Measurements from ENCODE around the gene ZNRD2. TPM values are rescaled to one million over a fixed set of nuclear protein-coding genes. Genes with fewer than 3 reads are reported as not detected.

Gene ZNRD2
- polyA plus RNA-seq, 3 donors: 48.5 to 65.1 (median 56.2) TPM

GRCh38 chr11:65588199-65589054, 18.1 kb downstream of the ZNRD2 start:
- H3K4me3 Mint-ChIP-seq: peak overlapping the region; percentile 73 to 87
- H3K27me3 Mint-ChIP-seq (ENCODE audit: low read depth in 3 of 3): no peaks in the 10 kb centered on the region
- Histone ChIP-seq H3K79me2 (ENCODE audit: insufficient read depth, low read length) (peaks cover 60% of the 10 kb centered on the region), H2AFZ (ENCODE audit: insufficient read depth, low read depth, low read length, poor library complexity, severe bottlenecking) (peak overlapping the region; percentile 37), H3K9ac (ENCODE audit: insufficient read depth, low read length, poor library complexity, severe bottlenecking) (peak overlapping the region; percentile 51), H3K4me2 (replicated peaks; ENCODE audit: extremely low read depth, low read length, poor library complexity, severe bottlenecking) (peak overlapping the region; percentile 82), H3K27me3 (ENCODE audit: control insufficient read depth in 2 of 2, insufficient read depth in 2 of 2, low read length in 2 of 2) (no peaks in the 10 kb centered on the region), H3K9me3 (replicated peaks in 1 of 2; ENCODE audit: control insufficient read depth in 1 of 2, insufficient read depth in 1 of 2, low read length in 2 of 2) (no peaks in the 10 kb centered on the region), H3K4me1 (ENCODE audit: control insufficient read depth in 1 of 2, insufficient read depth in 2 of 2, low read length in 2 of 2) (peaks cover 44 to 63% of the 10 kb centered on the region in 2 donors), H3K36me3 (replicated peaks in 1 of 2; ENCODE audit: control insufficient read depth in 1 of 2, insufficient read depth in 2 of 2, low read length in 2 of 2) (peaks cover 61 to 68% of the 10 kb centered on the region in 2 donors), H3K4me3 (replicated peaks in 1 of 3; ENCODE audit: low read depth in 2 of 3, low read length in 3 of 3) (peak overlapping the region; percentile 14 to 74 (median 16)), H3K27ac (ENCODE audit: low read depth in 1 of 2, low read length in 2 of 2) (peak overlapping the region; percentile 86 to 89), H4K20me1 (ENCODE audit: insufficient read depth, low read length) (peaks cover 95% of the 10 kb centered on the region)
- peaks cover 57% of the 10 kb centered on the region for H3K4me1 Mint-ChIP-seq
- TF ChIP-seq CTCF (IDR thresholded peaks at IDR 0.05): peak; percentile 73
- intact Hi-C loops (cut with micrococcal nuclease): loop anchor here in 1 of 2 donors (1.0 kb wide), 3 partner anchors 11 to 48 kb away; partner anchors contain the start of gene FAM89B
- 18% methylated on average over 13 of the region's 13 CpGs for WGBS (ENCODE audit: insufficient coverage)
- H3K36me3 Mint-ChIP-seq: peaks cover 48 to 74% of the 10 kb centered on the region in 2 donors
- H3K27ac Mint-ChIP-seq: peak overlapping the region; percentile 91 to 98 (median 95)
- H3K9me3 Mint-ChIP-seq: no peaks in the 10 kb centered on the region
- DNase-seq: peak; percentile 66 to 83 (median 81)

GRCh38 chr11:65589444-65590239, 19.4 kb downstream of the ZNRD2 start:
- H3K4me1 Mint-ChIP-seq: peaks cover 57% of the 10 kb centered on the region
- peak overlapping the region; percentile 31 to 96 (median 94) for H3K27ac Mint-ChIP-seq
- H3K36me3 Mint-ChIP-seq: peaks cover 38 to 69% of the 10 kb centered on the region in 2 donors
- H3K9me3 ChIP-seq (replicated peaks in 1 of 2; ENCODE audit: control insufficient read depth in 1 of 2, insufficient read depth in 1 of 2, low read length in 2 of 2): no peaks in the 10 kb centered on the region
- peaks cover 50 to 63% of the 10 kb centered on the region in 2 donors for H3K4me1 ChIP-seq (ENCODE audit: control insufficient read depth in 1 of 2, insufficient read depth in 2 of 2, low read length in 2 of 2)
- no peak for DNase-seq
- no peak overlapping the region for H2AFZ ChIP-seq (ENCODE audit: insufficient read depth, low read depth, low read length, poor library complexity, severe bottlenecking)
- no peak overlapping the region for H3K4me2 ChIP-seq (replicated peaks; ENCODE audit: extremely low read depth, low read length, poor library complexity, severe bottlenecking)
- H3K79me2 ChIP-seq (ENCODE audit: insufficient read depth, low read length): peaks cover 48% of the 10 kb centered on the region
- H3K27ac ChIP-seq (ENCODE audit: low read depth in 1 of 2, low read length in 2 of 2): peak overlapping the region in 1 of 2 donors; percentile 41
- intact Hi-C loops (cut with micrococcal nuclease): no loop called here
- no peak overlapping the region for H3K4me3 Mint-ChIP-seq
- TF ChIP-seq CTCF (IDR thresholded peaks at IDR 0.05): no peak
- H3K4me3 ChIP-seq (replicated peaks in 1 of 3; ENCODE audit: low read depth in 2 of 3, low read length in 3 of 3): no peak overlapping the region
- no peaks in the 10 kb centered on the region for H3K9me3 Mint-ChIP-seq
- no peaks in the 10 kb centered on the region for H3K27me3 ChIP-seq (ENCODE audit: control insufficient read depth in 2 of 2, insufficient read depth in 2 of 2, low read length in 2 of 2)
- whole genome bisulfite sequencing (ENCODE audit: insufficient coverage): 97% methylated on average over 6 of the region's 9 CpGs
- no peak overlapping the region for H3K9ac ChIP-seq (ENCODE audit: insufficient read depth, low read length, poor library complexity, severe bottlenecking)
- H3K36me3 ChIP-seq (replicated peaks in 1 of 2; ENCODE audit: control insufficient read depth in 1 of 2, insufficient read depth in 2 of 2, low read length in 2 of 2): peaks cover 57 to 64% of the 10 kb centered on the region in 2 donors
- H4K20me1 ChIP-seq (ENCODE audit: insufficient read depth, low read length): peaks cover 95% of the 10 kb centered on the region
- H3K27me3 Mint-ChIP-seq (ENCODE audit: low read depth in 3 of 3): no peaks in the 10 kb centered on the region
